Ishikawa (cell line): ENCODE results near the gene RPL36.

Experiments
- CREB1 ChIP-seq: IDR thresholded peaks from 2 replicates; pipeline ENCODE4 v1.6.1; 2012; ENCODE audit warnings: low read depth
- EGR1 ChIP-seq: IDR thresholded peaks from 2 replicates; pipeline ENCODE4 v1.6.1; 2012
- EP300 ChIP-seq: IDR thresholded peaks from 2 replicates; pipeline ENCODE4 v1.6.1; 2012; ENCODE audit warnings: borderline replicate concordance
- FOXM1 ChIP-seq: IDR thresholded peaks from 2 replicates; pipeline ENCODE4 v1.6.1; 2012; ENCODE audit warnings: low read depth, borderline replicate concordance
- MAX ChIP-seq: IDR thresholded peaks from 2 replicates; pipeline ENCODE4 v1.6.1; 2012
- NFIC ChIP-seq: IDR thresholded peaks from 2 replicates; pipeline ENCODE4 v1.6.1; 2012
- RAD21 ChIP-seq: IDR thresholded peaks from 2 replicates; pipeline ENCODE4 v1.6.1; 2012; ENCODE audit warnings: low read depth
- REST ChIP-seq: IDR thresholded peaks from 2 replicates; pipeline ENCODE4 v1.6.1; 2012; ENCODE audit warnings: low read depth, mild to moderate bottlenecking
- TAF1 ChIP-seq: IDR thresholded peaks from 2 replicates; pipeline ENCODE4 v1.6.1; 2012; ENCODE audit warnings: low read depth, mild to moderate bottlenecking
- TCF12 ChIP-seq: IDR thresholded peaks from 2 replicates; pipeline ENCODE4 v1.6.1; 2012; ENCODE audit warnings: low read depth
- TEAD4 ChIP-seq: IDR thresholded peaks from 2 replicates; pipeline ENCODE4 v1.6.1; 2012
- USF1 ChIP-seq: IDR thresholded peaks from 2 replicates; pipeline ENCODE4 v1.6.1; 2012
- YY1 ChIP-seq: IDR thresholded peaks from 2 replicates; pipeline ENCODE4 v1.6.1; 2012; ENCODE audit warnings: low read depth
- ZBTB7A ChIP-seq: IDR thresholded peaks from 2 replicates; pipeline ENCODE4 v1.6.1; 2012; ENCODE audit warnings: low read depth

GRCh38 chr19:5643060-5643459 is 47.0 kb upstream of the RPL36 start:
- no peak for TF ChIP-seq CREB1
- TF ChIP-seq REST = no peak
- no peak for TF ChIP-seq TEAD4
- TF ChIP-seq RAD21 = no peak
- TF ChIP-seq EP300 = no peak
- TF ChIP-seq EGR1 = no peak
- no peak for TF ChIP-seq MAX
- TF ChIP-seq TAF1 = no peak
- TF ChIP-seq YY1 = no peak
- TF ChIP-seq TCF12 = no peak
- TF ChIP-seq USF1 = no peak
- no peak for TF ChIP-seq NFIC
- no peak for TF ChIP-seq FOXM1
- TF ChIP-seq ZBTB7A = no peak
